ENCODE measurements around the gene WDPCP.

The WDPCP gene

GRCh38 chr2:63555931-63556330 lies 32.3 kb downstream of the WDPCP start:
- TF ChIP-seq ZFX (IDR thresholded peaks at IDR 0.05) (no peak), CTCF (conservative IDR thresholded peaks at IDR 0.05) (no peak)
- no peak overlapping the region for H3K27ac ChIP-seq

GRCh38 chr2:63555299-63555698 lies 33.0 kb downstream of the WDPCP start:
- no peak overlapping the region for H3K27ac ChIP-seq
- no peak for TF ChIP-seq ZFX (IDR thresholded peaks at IDR 0.05)
- no peak for TF ChIP-seq CTCF (conservative IDR thresholded peaks at IDR 0.05)

- no peak overlapping the region for H3K27ac ChIP-seq
- TF ChIP-seq CTCF (conservative IDR thresholded peaks at IDR 0.05) (no peak), ZFX (IDR thresholded peaks at IDR 0.05) (no peak)
Measured at GRCh38 chr2:63553049-63553448, 35.2 kb downstream of the WDPCP start.

GRCh38 chr2:63545023-63545422 lies 43.3 kb downstream of the WDPCP start:
- no peak overlapping the region for H3K27ac ChIP-seq
- TF ChIP-seq ZFX (IDR thresholded peaks at IDR 0.05) (no peak), CTCF (conservative IDR thresholded peaks at IDR 0.05) (no peak)

GRCh38 chr2:63544017-63544627 lies 44.2 kb downstream of the WDPCP start:
- TF ChIP-seq ZFX (IDR thresholded peaks at IDR 0.05) (no peak), CTCF (conservative IDR thresholded peaks at IDR 0.05) (peak; percentile 66)
- no peak overlapping the region for H3K27ac ChIP-seq

GRCh38 chr2:63539416-63540162 lies 48.7 kb downstream of the WDPCP start:
- no peak for TF ChIP-seq CTCF (conservative IDR thresholded peaks at IDR 0.05)
- TF ChIP-seq ZFX (IDR thresholded peaks at IDR 0.05): no peak
- H3K27ac ChIP-seq: no peak overlapping the region

- no peak overlapping the region for H3K27ac ChIP-seq
- TF ChIP-seq ZFX (IDR thresholded peaks at IDR 0.05) (no peak), CTCF (conservative IDR thresholded peaks at IDR 0.05) (no peak)
Measured at GRCh38 chr2:63538390-63538789, 49.9 kb downstream of the WDPCP start.
